ENCODE results near the gene TARBP1.

Gene TARBP1

GRCh38 chr1:234375672-234376071 lies 103.3 kb downstream of the TARBP1 start:
- peaks cover 16% of the 10 kb centered on the region; the same call in 1 of the 2 replicates for H3K79me2 ChIP-seq (ENCODE audit: insufficient read depth, low read length)
- no peak for TF ChIP-seq CTCF (IDR thresholded peaks at IDR 0.05; ENCODE audit: low read length)
- H3K4me3 ChIP-seq (ENCODE audit: low read depth, low read length, poor library complexity, severe bottlenecking) = no peak overlapping the region
- no peak overlapping the region for H3K27ac ChIP-seq (ENCODE audit: low read depth, low read length, poor library complexity, severe bottlenecking)
- peaks cover 22% of the 10 kb centered on the region for H3K4me1 ChIP-seq (ENCODE audit: insufficient read depth, low read length, severe bottlenecking)
- H2AFZ ChIP-seq (ENCODE audit: low read length) = no peak overlapping the region
- H3K9ac ChIP-seq (ENCODE audit: low read length) = no peak overlapping the region
- no peaks in the 10 kb centered on the region for H3K27me3 ChIP-seq (ENCODE audit: insufficient read depth, low read length)
- H4K20me1 ChIP-seq (ENCODE audit: insufficient read depth, low read length) = no peaks in the 10 kb centered on the region
- H3K9me3 ChIP-seq (ENCODE audit: low read length) = no peaks in the 10 kb centered on the region
- H3K36me3 ChIP-seq (ENCODE audit: insufficient read depth, low read length) = peaks cover 54% of the 10 kb centered on the region
- no peaks in the 10 kb centered on the region for H3K9me2 ChIP-seq (ENCODE audit: low read depth, low read length)
- H3F3A ChIP-seq (ENCODE audit: insufficient read depth, low read length) = no peaks in the 10 kb centered on the region
- no peak overlapping the region for H3K4me2 ChIP-seq (ENCODE audit: low read length)

GRCh38 chr1:234373959-234374254 lies 105.1 kb downstream of the TARBP1 start:
- peak overlapping the region; percentile 93 for H3K27ac ChIP-seq (ENCODE audit: low read depth, low read length, poor library complexity, severe bottlenecking)
- 0 out of 2 replicates have a peak overlapping the region, but pooled peaks have one; percentile 13 for H2AFZ ChIP-seq (ENCODE audit: low read length)
- no peaks in the 10 kb centered on the region for H4K20me1 ChIP-seq (ENCODE audit: insufficient read depth, low read length)
- no peaks in the 10 kb centered on the region for H3F3A ChIP-seq (ENCODE audit: insufficient read depth, low read length)
- H3K9ac ChIP-seq (ENCODE audit: low read length) = peak overlapping the region; percentile 92
- peak overlapping the region; percentile 82 for H3K4me3 ChIP-seq (ENCODE audit: low read depth, low read length, poor library complexity, severe bottlenecking)
- TF ChIP-seq EZH2 (IDR thresholded peaks at IDR 0.05; ENCODE audit: borderline replicate concordance, low read length) (no peak), CTCF (IDR thresholded peaks at IDR 0.05; ENCODE audit: low read length) (no peak)
- H3K4me2 ChIP-seq (ENCODE audit: low read length) = peak overlapping the region; percentile 92
- H3K27me3 ChIP-seq (ENCODE audit: insufficient read depth, low read length) = no peaks in the 10 kb centered on the region
- peaks cover 36% of the 10 kb centered on the region for H3K36me3 ChIP-seq (ENCODE audit: insufficient read depth, low read length)
- no peaks in the 10 kb centered on the region for H3K9me2 ChIP-seq (ENCODE audit: low read depth, low read length)
- no peaks in the 10 kb centered on the region for H3K9me3 ChIP-seq (ENCODE audit: low read length)
- H3K79me2 ChIP-seq (ENCODE audit: insufficient read depth, low read length) = peaks cover 16% of the 10 kb centered on the region; the same call in 1 of the 2 replicates
- peaks cover 22% of the 10 kb centered on the region for H3K4me1 ChIP-seq (ENCODE audit: insufficient read depth, low read length, severe bottlenecking)

- Histone ChIP-seq H4K20me1 (ENCODE audit: insufficient read depth, low read length) (no peaks in the 10 kb centered on the region), H3K9me3 (ENCODE audit: low read length) (no peaks in the 10 kb centered on the region), H2AFZ (ENCODE audit: low read length) (peak within 1 kb of the TSS; percentile 22; the same call in 1 of the 2 replicates), H3K4me3 (ENCODE audit: low read depth, low read length, poor library complexity, severe bottlenecking) (peak within 1 kb of the TSS; percentile 82), H3K4me1 (ENCODE audit: insufficient read depth, low read length, severe bottlenecking) (peaks cover 28% of the 10 kb centered on the region), H3K79me2 (ENCODE audit: insufficient read depth, low read length) (peaks cover 16% of the 10 kb centered on the region; the same call in 1 of the 2 replicates), H3K27ac (ENCODE audit: low read depth, low read length, poor library complexity, severe bottlenecking) (peak within 1 kb of the TSS; percentile 93), H3F3A (ENCODE audit: insufficient read depth, low read length) (no peaks in the 10 kb centered on the region), H3K9me2 (ENCODE audit: low read depth, low read length) (no peaks in the 10 kb centered on the region), H3K9ac (ENCODE audit: low read length) (peak within 1 kb of the TSS; percentile 92), H3K27me3 (ENCODE audit: insufficient read depth, low read length) (no peaks in the 10 kb centered on the region), H3K36me3 (ENCODE audit: insufficient read depth, low read length) (peaks cover 30% of the 10 kb centered on the region), H3K4me2 (ENCODE audit: low read length) (peak within 1 kb of the TSS; percentile 92)
- no peak; the same call in 1 of the 2 replicates for TF ChIP-seq CTCF (IDR thresholded peaks at IDR 0.05; ENCODE audit: low read length)
- no peak for TF ChIP-seq EZH2 (IDR thresholded peaks at IDR 0.05; ENCODE audit: borderline replicate concordance, low read length)
Measured at GRCh38 chr1:234373064-234373958, 105.7 kb downstream of the TARBP1 start, which contains the start of gene COA6. Gene COA6, plus strand, starts transcription at chr1:234373456. Its CDS starts 11 bp downstream, at chr1:234373467.
